Endothelial cell of umbilical vein (primary cell): Measurements from ENCODE around the gene P2RX1. TPM values are rescaled to one million over a fixed set of nuclear protein-coding genes. Genes with fewer than 3 reads are reported as not detected.

Experiments used
- BruUV-seq: library from RNA; stranded (reverse); fragments of 400-500 nt; replicated peaks from 2 replicates; lab custom pipeline; 2021; lab: Mats Ljungman, UMichigan
- CTCF ChIA-PET: fragments of 300-600, 350-600 bp; sonication (Branson Sonifier 250); formaldehyde crosslinking; loops from one replicate; lab custom pipeline; 2021; ENCODE audit warnings: antibody characterized with exemption, inconsistent platforms; lab: Charles Lee
- POLR2A ChIA-PET: fragments of 300-600, 350-600 bp; sonication (Branson Sonifier 250); formaldehyde crosslinking; loops from one replicate; lab custom pipeline; 2021; ENCODE audit warnings: antibody characterized with exemption, inconsistent platforms; lab: Charles Lee
- DNase-seq: peaks from one replicate; pipeline ENCODE4 v3.0.0-alpha.2; 2011; ENCODE audit warnings: low read depth, low spot score
- FAIRE-seq: peaks from 2 replicates; lab custom pipeline; 2011; peaks lifted over from hg19 to GRCh38; lab: Jason Lieb, UNC
- H2AFZ ChIP-seq: 2 replicates; pipeline ENCODE4 v1.6.0; 2012; ENCODE audit warnings: low read depth, low read length, control low read depth, inconsistent platforms
- H3K27ac ChIP-seq: 2 replicates; pipeline ENCODE4 v1.5.1; 2011; ENCODE audit warnings: low read depth, mild to moderate bottlenecking, control low read depth, low read length, moderate library complexity; ENCODE audit not compliant: insufficient read depth
- H3K27me3 ChIP-seq, 2 experiments: 2 replicates each; pipeline versions ENCODE4 v1.6.0 to v1.6.1; 2011; ENCODE audit warnings: low read length in 2 of 2, mixed read lengths in 1 of 2; ENCODE audit not compliant: control insufficient read depth in 2 of 2, insufficient read depth in 2 of 2
- H3K36me3 ChIP-seq, 2 experiments: 2 replicates in 1 of 2; 3 replicates in 1 of 2; pipeline ENCODE4 v1.5.1; 2011; ENCODE audit warnings: low read length in 2 of 2, mild to moderate bottlenecking in 1 of 2, moderate library complexity in 1 of 2; ENCODE audit not compliant: control insufficient read depth in 2 of 2, insufficient read depth in 2 of 2; ENCODE audit errors: extremely low read depth in 1 of 2
- H3K4me1 ChIP-seq: 3 replicates; pipeline ENCODE4 v1.5.1; 2011; ENCODE audit warnings: mild to moderate bottlenecking, low read length; ENCODE audit not compliant: control insufficient read depth, insufficient read depth; ENCODE audit errors: extremely low read depth
- H3K4me2 ChIP-seq: 2 replicates; pipeline ENCODE4 v1.6.1; 2011; ENCODE audit warnings: low read length, control low read depth, mixed read lengths; ENCODE audit not compliant: insufficient read depth
- H3K4me3 ChIP-seq, 3 experiments: fragments of 200-600 bp in 1 of 3; sonication (generic), shearing (Covaris generic) in 1 of 3; replicated peaks in 1 of 3; 2 replicates each; pipeline ENCODE4 v1.5.1; 2011 to 2016; ENCODE audit warnings: control low read depth in 3 of 3, low read length in 3 of 3, mild to moderate bottlenecking in 2 of 3, inconsistent platforms in 1 of 3, low read depth in 1 of 3, moderate library complexity in 1 of 3; ENCODE audit not compliant: insufficient read depth in 1 of 3
- H3K79me2 ChIP-seq: 2 replicates; pipeline ENCODE4 v1.6.0; 2012; ENCODE audit warnings: low read length, inconsistent platforms; ENCODE audit not compliant: control insufficient read depth, insufficient read depth
- H3K9ac ChIP-seq: replicated peaks from 2 replicates; pipeline ENCODE3; 2011; ENCODE audit warnings: low read length, control low read depth; ENCODE audit not compliant: insufficient read depth; ENCODE audit errors: extremely low read depth
- H3K9me1 ChIP-seq: replicated peaks from 3 replicates; pipeline ENCODE4 v1.6.0; 2011; ENCODE audit warnings: mild to moderate bottlenecking, low read length; ENCODE audit not compliant: control insufficient read depth, insufficient read depth; ENCODE audit errors: extremely low read depth
- H3K9me3 ChIP-seq: replicated peaks from 2 replicates; pipeline ENCODE4 v1.5.1; 2012; ENCODE audit warnings: low read length, inconsistent platforms; ENCODE audit not compliant: control insufficient read depth, insufficient read depth
- H4K20me1 ChIP-seq: replicated peaks from 2 replicates; pipeline ENCODE3; 2011; ENCODE audit warnings: mild to moderate bottlenecking, low read length; ENCODE audit not compliant: control insufficient read depth, insufficient read depth; ENCODE audit errors: extremely low read depth
- CTCF ChIP-seq, 2 donors: IDR thresholded peaks; 1 replicate in 1 of 2; 2 replicates in 1 of 2; pipeline ENCODE4 v1.5.1; 2011; ENCODE audit warnings: low read length in 2 of 2, mild to moderate bottlenecking in 2 of 2, moderate library complexity in 2 of 2, control low read depth in 1 of 2, inconsistent platforms in 1 of 2, low read depth in 1 of 2; ENCODE audit not compliant: insufficient read depth in 1 of 2; ENCODE audit errors: extremely low read depth in 1 of 2
- EZH2 ChIP-seq: IDR thresholded peaks from 2 replicates; pipeline ENCODE4 v1.6.1; 2012; ENCODE audit warnings: borderline replicate concordance, low read depth, mild to moderate bottlenecking, moderate library complexity, low read length, inconsistent platforms; ENCODE audit not compliant: severe bottlenecking
- FOS ChIP-seq: IDR thresholded peaks from 2 replicates; pipeline ENCODE4 v1.6.1; 2011; ENCODE audit warnings: mild to moderate bottlenecking, low read length, moderate library complexity, borderline replicate concordance; ENCODE audit not compliant: insufficient read depth
- GATA2 ChIP-seq: IDR thresholded peaks from 2 replicates; pipeline ENCODE4 v1.7.0; 2011; ENCODE audit warnings: low read depth, mild to moderate bottlenecking, moderate library complexity, mixed read lengths, low read length; ENCODE audit not compliant: insufficient read length, insufficient read depth
- JUN ChIP-seq: IDR thresholded peaks from 2 replicates; pipeline ENCODE4 v1.6.1; 2011; ENCODE audit warnings: borderline replicate concordance, low read depth; ENCODE audit not compliant: insufficient read length, insufficient read depth
- MAX ChIP-seq: IDR thresholded peaks from 2 replicates; pipeline ENCODE4 v1.6.1; 2011; ENCODE audit not compliant: insufficient read depth, insufficient read length
- POLR2A ChIP-seq: IDR thresholded peaks from 2 replicates; pipeline ENCODE4 v1.6.1; 2012; ENCODE audit warnings: low read depth, mild to moderate bottlenecking, control low read depth, low read length
- POLR2AphosphoS5 ChIP-seq: IDR thresholded peaks from 2 replicates; pipeline ENCODE4 v1.6.1; 2012; ENCODE audit warnings: low read depth, mild to moderate bottlenecking, control low read depth, low read length, moderate library complexity; ENCODE audit not compliant: insufficient read depth
- dilution Hi-C: fragments of 300-500 bp; cut with MboI; formaldehyde crosslinking; loops from one replicate; pipeline ENCODE4 v1.15.0; 2019; ENCODE audit warnings: low sequenced_read_pairs; ENCODE audit not compliant: extremely low pct_ligation_motif_present
- intact Hi-C: fragments of 100-400 bp; cut with micrococcal nuclease; formaldehyde crosslinking; loops from one replicate; pipeline ENCODE4 v1.10.0; 2022
- polyA plus RNA-seq, 4 experiments: library from polyadenylated mRNA; depleted of rRNA in 3 of 4; stranded (reverse) in 3 of 4; unstranded in 1 of 4; fragments of >200 nt; gene quantifications; 2 replicates each; pipeline versions ENCODE4 v1.2.1 to v1.2.3, GENCODE V29; 2011 to 2012; ENCODE audit warnings: missing spikeins in 1 of 4
- total RNA-seq: library from RNA; stranded (reverse); gene quantifications from 2 replicates; pipeline ENCODE4 v1.2.3, GENCODE V29; 2021

P2RX1 gene
- total and polyA plus RNA-seq, 2 donors (not counting 3 experiments of a cell fraction or from before 2014, with no cell fraction given), result not detected

- Histone ChIP-seq H3K9ac (no peak overlapping the region), H4K20me1 (no peaks in the 10 kb centered on the region), H3K4me2 (no peak overlapping the region), H3K79me2 (no peaks in the 10 kb centered on the region), H3K27me3 (no peaks in the 10 kb centered on the region), H2AFZ (peak overlapping the region; percentile 2), H3K4me3 (no peak overlapping the region), H3K27ac (no peak overlapping the region), H3K9me3 (no peaks in the 10 kb centered on the region), H3K9me1 (no peaks in the 10 kb centered on the region), H3K4me1 (peaks cover 15% of the 10 kb centered on the region), H3K36me3 (no peaks in the 10 kb centered on the region)
- TF ChIP-seq EZH2 (no peak), GATA2 (no peak), MAX (no peak), FOS (no peak), JUN (no peak), CTCF (IDR thresholded peaks at IDR 0.05; ENCODE audit: extremely low read depth in 1 of 2, insufficient read depth in 1 of 2, low read depth in 1 of 2, low read length in 2 of 2) (peak; percentile 97 to 99), POLR2A (no peak), POLR2AphosphoS5 (no peak)
- POLR2A ChIA-PET, result interaction anchor here (0.6 to 0.7 kb wide), 2 partner anchors 89 to 144 kb away, joined by 3 to 4 read pairs; no protein-coding TSS in a partner anchor
- dilution Hi-C loops (no loop called here), intact Hi-C loops (loop anchor here (1.0 to 2.0 kb wide), 3 partner anchors 22 to 161 kb away; no protein-coding TSS in a partner anchor)
- CTCF ChIA-PET, result interaction anchor here (0.6 to 5.0 kb wide), 48 partner anchors 10 to 302 kb away, joined by 3 to 84 read pairs (median 4); partner anchors contain the start of genes ATP2A3, CAMKK1 and NCBP3
- DNase-seq, result peak; percentile 73
- BruUV-seq, result no TSS peak
- peak; percentile 95 for FAIRE-seq
These were observed 2.5 kb downstream of the P2RX1 start for GRCh38 chr17:3913531-3914311.
